Mucosa of descending colon (tissue), 3 donors: Measurements from ENCODE around the gene LCAT. TPM values are rescaled to one million over a fixed set of nuclear protein-coding genes. Genes with fewer than 3 reads are reported as not detected.

Experiments
- ATAC-seq: fragments of 200-7000 bp; cut with Tn5 transposase; one replicate; pipeline ENCODE4 v1.9.1; 2020; ENCODE audit warnings: mild to moderate bottlenecking, moderate library complexity
- DNase-seq, 3 donors: peaks; one replicate each; pipeline ENCODE4 v3.0.0-alpha.2; 2020
- H3K36me3 ChIP-seq: fragments of 200-600 bp; one replicate; pipeline ENCODE4 v1.8.0; 2021; ENCODE audit warnings: low read depth, mild to moderate bottlenecking
- H3K4me1 ChIP-seq: fragments of 200-600 bp; one replicate; pipeline ENCODE4 v1.8.0; 2021; ENCODE audit warnings: low read depth, mild to moderate bottlenecking
- H3K4me3 ChIP-seq: fragments of 200-600 bp; one replicate; pipeline ENCODE4 v1.8.0; 2021; ENCODE audit warnings: mild to moderate bottlenecking
- H3K9me3 ChIP-seq: fragments of 200-600 bp; one replicate; pipeline ENCODE4 v1.8.0; 2021; ENCODE audit warnings: mild to moderate bottlenecking
- CTCF ChIP-seq: fragments of 200-600 bp; IDR thresholded peaks from one replicate; pipeline ENCODE4 v1.8.0; 2022; ENCODE audit warnings: antibody characterized with exemption, mild to moderate bottlenecking
- intact Hi-C, 2 donors: fragments of 100-400 bp; cut with DNase I in 1 of 2; cut with micrococcal nuclease in 1 of 2; formaldehyde crosslinking; loops; one replicate each; pipeline versions ENCODE4 v1.11.0 to v1.11.1; 2022; cut with DNase I, micrococcal nuclease
- total RNA-seq, 3 donors: library from RNA; stranded (reverse); fragmentation: NEBNext Ultra II Directional in 2 of 3; extraction: Animal tissue kit (Norgen Biotek cat#: 25700) in 2 of 3; gene quantifications; one replicate each; pipeline versions ENCODE4 v1.2.1 to v1.2.4, GENCODE V29; 2021 to 2023
- donor health status: DM: no; HTN: no; CAD: no; lungs with moderate emphysema.
- donor health status: DM: no; HTN: no; CAD: no.
- donor health status: DM: no; HTN: yes; CAD: no.

The LCAT gene
- total RNA-seq, 3 donors from 2014 or later: 2.2 to 20.3 (median 9.4) TPM

GRCh38 chr16:67933805-67934204 lies 10.1 kb downstream of the LCAT start:
- H3K9me3 ChIP-seq: no peaks in the 10 kb centered on the region
- no peak for TF ChIP-seq CTCF
- H3K4me1 ChIP-seq: peaks cover 15% of the 10 kb centered on the region
- no peaks in the 10 kb centered on the region for H3K36me3 ChIP-seq
- H3K4me3 ChIP-seq: no peak overlapping the region
- no peak for ATAC-seq
- no peak for DNase-seq
- intact Hi-C loops: loop anchor here in 1 of 2 donors (10.0 kb wide), 1 partner anchor 49 kb away; the partner anchor contains the start of gene NRN1L

GRCh38 chr16:67932462-67932840 lies 11.5 kb downstream of the LCAT start:
- Histone ChIP-seq H3K36me3 (peaks cover 3% of the 10 kb centered on the region), H3K9me3 (no peaks in the 10 kb centered on the region), H3K4me1 (peaks cover 13% of the 10 kb centered on the region), H3K4me3 (no peak overlapping the region)
- TF ChIP-seq CTCF: no peak
- DNase-seq (no peak), ATAC-seq (no peak)
- intact Hi-C loops: loop anchor here in 1 of 2 donors (10.0 kb wide), 1 partner anchor 48 kb away; the partner anchor contains the start of gene NRN1L

- peaks cover 8% of the 10 kb centered on the region for H3K4me1 ChIP-seq
- intact Hi-C loops: loop anchor here in 1 of 2 donors (10.0 kb wide), 1 partner anchor 47 kb away; the partner anchor contains the start of gene NRN1L
- DNase-seq: no peak
- H3K9me3 ChIP-seq: no peaks in the 10 kb centered on the region
- TF ChIP-seq CTCF: no peak
- H3K4me3 ChIP-seq: no peak within 1 kb of the TSS
- peaks cover 5% of the 10 kb centered on the region for H3K36me3 ChIP-seq
- ATAC-seq: no peak
Observed at GRCh38 chr16:67931712-67932461, 12.0 kb downstream of the LCAT start, which contains the start of gene CTRL. TSS of gene CTRL (minus strand) at chr16:67931862. CDS start at chr16:67931852, 10 bp downstream.

GRCh38 chr16:67930678-67931211 lies 13.2 kb downstream of the LCAT start:
- H3K9me3 ChIP-seq: no peaks in the 10 kb centered on the region
- H3K4me3 ChIP-seq: no peak overlapping the region
- no peak for TF ChIP-seq CTCF
- no peak for DNase-seq
- peaks cover 5% of the 10 kb centered on the region for H3K36me3 ChIP-seq
- H3K4me1 ChIP-seq: peaks cover 8% of the 10 kb centered on the region
- intact Hi-C loops: loop anchor here in 1 of 2 donors (10.0 kb wide), 1 partner anchor 46 kb away; the partner anchor contains the start of gene NRN1L
- no peak for ATAC-seq

GRCh38 chr16:67930191-67930590 lies 13.7 kb downstream of the LCAT start:
- no peak for DNase-seq
- no peaks in the 10 kb centered on the region for H3K9me3 ChIP-seq
- H3K4me3 ChIP-seq: no peak overlapping the region
- TF ChIP-seq CTCF: no peak
- intact Hi-C loops: loop anchor here in 1 of 2 donors (10.0 kb wide), 1 partner anchor 45 kb away; the partner anchor contains the start of gene NRN1L
- peaks cover 5% of the 10 kb centered on the region for H3K36me3 ChIP-seq
- peaks cover 6% of the 10 kb centered on the region for H3K4me1 ChIP-seq
- ATAC-seq: no peak
